ENCODE measurements around the gene ANKRD10.

ANKRD10 gene

GRCh38 chr13:110834572-110834971, 80.3 kb downstream of the ANKRD10 start:
- DNase-seq (ENCODE audit: low read depth in 2 of 3, low spot score in 2 of 3): no peak

GRCh38 chr13:110832531-110832930, 82.3 kb downstream of the ANKRD10 start:
- no peak for DNase-seq (ENCODE audit: low read depth in 2 of 3, low spot score in 2 of 3)

- DNase-seq (ENCODE audit: low read depth in 2 of 3, low spot score in 2 of 3): no peak
Observed at GRCh38 chr13:110832205-110832479, 82.7 kb downstream of the ANKRD10 start.

GRCh38 chr13:110831437-110832204, 83.2 kb downstream of the ANKRD10 start:
- no peak for DNase-seq (ENCODE audit: low read depth in 2 of 3, low spot score in 2 of 3)

GRCh38 chr13:110830800-110831371, 84.0 kb downstream of the ANKRD10 start:
- no peak for DNase-seq (ENCODE audit: low read depth in 2 of 3, low spot score in 2 of 3)

GRCh38 chr13:110830331-110830730, 84.5 kb downstream of the ANKRD10 start:
- DNase-seq (ENCODE audit: low read depth in 2 of 3, low spot score in 2 of 3): no peak

GRCh38 chr13:110829486-110829885, 85.4 kb downstream of the ANKRD10 start:
- DNase-seq (ENCODE audit: low read depth in 2 of 3, low spot score in 2 of 3): no peak

- no peak for DNase-seq (ENCODE audit: low read depth in 2 of 3, low spot score in 2 of 3)
Observed at GRCh38 chr13:110828705-110829104, 86.2 kb downstream of the ANKRD10 start.
